UCSD-AML1 (cell line): ENCODE results near the gene IMP3.

Experiments used
- DNase-seq: peaks from one replicate; lab custom pipeline; 2025; ENCODE audit not compliant: unreplicated experiment; lab: John Stamatoyannopoulos, UW

Gene IMP3

DNA sequence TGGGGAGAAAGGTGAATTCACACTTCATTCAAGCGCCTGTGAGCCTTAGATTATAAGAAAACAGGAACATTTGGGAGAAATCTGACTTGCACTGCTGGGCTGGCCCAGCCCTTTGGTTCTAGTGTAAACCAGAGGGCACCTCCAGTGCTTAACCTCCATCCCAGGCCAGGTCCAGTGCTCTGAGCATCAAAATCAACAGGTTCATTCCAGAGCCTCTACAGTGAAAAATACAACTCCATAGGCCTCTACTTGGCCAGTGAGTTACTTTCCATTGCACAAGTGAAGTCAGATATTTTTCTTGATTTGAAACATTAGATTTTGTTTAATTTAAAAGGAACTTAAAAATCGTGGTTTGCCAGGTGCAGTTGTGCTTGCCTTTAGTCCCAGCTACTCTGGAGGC, 17.5 kb downstream of the IMP3 start:
- no peak for DNase-seq

DNA sequence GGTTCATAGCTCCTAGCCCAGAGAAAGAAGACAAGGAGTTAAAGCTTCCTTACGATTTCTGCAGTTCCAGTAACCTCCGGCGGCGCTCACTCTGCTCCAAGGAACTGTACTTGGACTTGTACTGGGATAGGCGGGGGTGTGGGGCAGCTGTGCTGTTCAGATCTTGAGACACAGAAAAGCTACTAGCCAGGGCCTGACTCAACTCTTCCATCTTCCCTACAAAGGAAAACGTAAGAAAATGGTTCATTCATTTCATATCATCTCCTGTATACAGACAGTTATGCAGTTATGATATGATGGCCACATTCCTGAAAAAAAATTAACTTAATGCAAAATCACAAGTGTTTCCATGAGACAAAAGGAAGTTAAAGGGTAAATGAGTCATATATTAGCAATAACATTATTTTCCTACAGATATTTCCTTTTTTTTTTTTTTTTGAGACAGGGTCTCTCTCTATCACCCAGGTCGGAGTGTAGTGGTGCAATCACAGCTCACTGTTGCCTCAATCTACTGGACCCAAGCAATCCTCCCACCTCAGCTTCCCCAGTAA, 19.1 kb downstream of the IMP3 start:
- peak; percentile 51 for DNase-seq

DNA sequence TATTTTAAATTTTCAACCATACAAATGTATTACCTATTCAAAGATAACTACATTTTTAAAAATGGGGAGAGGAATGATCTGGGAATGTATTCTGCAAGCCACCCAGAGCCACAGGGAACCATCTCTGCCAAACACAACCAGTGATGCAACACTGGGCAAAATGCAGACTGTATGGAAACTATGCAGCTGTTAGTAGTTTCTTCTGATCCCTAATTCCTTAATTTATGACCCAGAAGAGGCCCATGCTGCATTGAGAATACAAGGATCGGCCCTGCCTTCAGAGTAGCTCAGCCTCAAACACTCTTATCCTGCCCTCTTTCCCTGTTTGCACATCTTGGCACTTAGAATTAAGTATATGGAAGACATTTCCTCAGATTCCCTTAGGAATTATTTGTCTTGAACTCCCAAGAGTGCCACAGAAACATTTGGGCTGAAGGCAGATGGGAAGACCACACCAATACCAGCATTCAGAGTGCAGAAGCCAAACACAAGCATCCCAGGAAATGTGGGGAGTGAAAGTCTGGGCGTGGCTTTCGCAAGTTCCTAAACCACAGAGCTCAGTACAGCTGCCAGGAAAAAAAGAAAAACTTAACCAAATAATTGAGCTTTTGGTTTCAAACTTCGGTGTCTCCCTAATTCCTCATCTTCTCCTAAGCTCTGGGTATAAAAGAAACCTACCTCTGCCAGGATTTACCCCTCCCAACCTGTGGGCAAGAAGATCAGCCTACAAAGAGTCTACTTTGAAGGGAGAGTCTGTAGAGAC, 19.8 kb downstream of the IMP3 start:
- DNase-seq, result peak; percentile 36

DNA sequence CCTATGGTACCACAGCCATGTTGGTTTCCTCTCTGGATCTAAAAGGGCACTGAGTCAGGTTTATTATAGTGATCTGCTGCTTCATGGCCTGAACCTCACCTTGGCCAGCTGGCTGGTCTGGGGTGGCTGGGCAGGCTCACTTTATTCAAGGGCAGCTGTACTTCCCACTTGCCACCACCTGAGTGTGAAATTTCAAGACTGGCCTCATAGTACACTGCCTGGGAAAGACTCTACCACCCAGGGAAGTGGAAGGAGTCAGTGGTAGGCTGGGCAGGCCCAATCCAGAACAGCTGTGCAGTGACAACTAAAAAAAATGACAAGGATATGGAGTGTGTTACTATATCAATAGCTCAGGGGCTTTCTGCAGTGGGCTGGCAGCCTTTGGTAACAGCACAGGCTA, 23.3 kb downstream of the IMP3 start:
- DNase-seq, result no peak

DNA sequence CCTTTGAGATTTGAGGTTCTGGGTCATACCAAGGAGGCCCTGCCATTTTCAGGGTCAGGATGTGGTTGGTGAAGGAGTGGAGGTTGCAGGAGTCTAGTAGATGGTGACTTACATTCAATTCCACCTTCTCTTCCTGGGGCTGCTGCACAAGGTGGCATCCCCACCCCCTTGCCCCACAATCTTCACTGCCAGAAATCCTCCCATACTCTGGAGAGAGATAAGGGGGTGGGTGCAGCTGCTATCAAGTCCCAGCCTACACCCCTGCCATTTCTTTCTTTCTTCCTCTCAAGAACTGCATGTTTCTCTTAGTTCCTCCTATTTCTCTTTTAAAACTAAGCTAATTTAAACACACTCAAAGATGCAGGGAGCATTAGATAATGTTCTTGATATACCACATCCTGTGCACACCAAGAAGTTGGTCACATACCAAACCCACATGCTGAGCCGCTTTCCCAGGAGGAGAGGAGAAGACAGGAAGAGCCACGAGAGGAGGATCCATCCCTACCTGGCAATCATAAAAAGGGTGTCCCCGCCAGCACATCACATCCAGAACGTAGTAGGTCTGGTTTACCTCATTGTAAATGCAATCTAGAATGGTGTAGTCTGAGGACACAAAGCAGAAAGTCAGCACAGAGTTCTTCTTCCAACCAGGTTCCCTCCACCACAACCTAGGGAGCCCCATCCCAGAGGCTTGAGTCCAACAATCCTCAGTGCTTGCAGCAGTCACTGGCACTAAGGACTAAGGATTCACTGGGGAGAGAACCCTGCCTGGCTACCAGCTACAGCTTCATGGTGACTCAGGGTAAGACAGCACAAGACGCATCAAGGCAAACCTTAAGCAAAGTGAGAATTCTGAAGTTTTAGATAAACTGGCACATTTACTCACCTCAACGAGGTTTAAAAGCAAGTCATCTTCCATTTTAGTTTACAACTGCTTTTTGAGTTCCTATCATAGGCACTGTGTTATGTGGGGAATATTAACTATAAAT, 33.0 kb downstream of the IMP3 start:
- DNase-seq, result peak; percentile 56

DNA sequence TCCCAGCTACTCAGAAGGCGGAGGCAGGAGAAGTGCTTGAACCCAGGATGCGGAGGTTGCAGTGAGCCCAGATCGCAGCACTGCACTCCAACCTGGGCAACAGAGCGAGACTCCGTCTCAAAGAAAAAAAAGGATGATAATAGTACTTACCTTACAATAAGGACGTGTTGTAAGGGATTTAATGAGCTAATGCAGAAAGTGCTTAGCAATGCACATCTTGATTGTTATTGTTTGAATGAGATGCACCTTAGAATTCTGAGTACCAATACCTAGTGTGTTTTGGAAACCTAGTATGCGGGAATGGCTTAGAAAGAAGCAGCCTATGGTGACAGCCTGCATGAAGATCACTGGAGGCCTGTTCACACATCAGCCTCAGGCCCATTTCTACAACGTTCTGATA, 34.0 kb downstream of the IMP3 start:
- DNase-seq, result no peak

DNA sequence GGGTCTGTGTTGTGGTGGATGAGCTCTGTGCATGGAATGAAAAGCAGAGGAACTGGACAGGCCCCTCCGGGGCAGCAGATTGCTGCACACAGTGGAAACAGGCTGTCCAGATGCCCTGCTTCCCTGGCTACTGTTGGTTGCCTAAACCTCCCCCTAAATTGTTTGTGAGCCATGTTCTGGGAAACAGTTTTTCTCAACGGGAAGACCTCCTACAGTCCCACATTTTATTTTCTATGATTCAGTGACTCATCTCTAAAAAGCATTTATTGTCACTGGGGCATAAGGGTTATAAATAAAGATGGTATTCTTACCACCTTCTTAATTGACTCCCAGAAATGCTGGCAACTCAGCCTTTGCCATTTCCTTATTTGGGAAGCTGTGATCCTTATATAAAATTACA, 40.6 kb downstream of the IMP3 start:
- DNase-seq, result no peak

DNA sequence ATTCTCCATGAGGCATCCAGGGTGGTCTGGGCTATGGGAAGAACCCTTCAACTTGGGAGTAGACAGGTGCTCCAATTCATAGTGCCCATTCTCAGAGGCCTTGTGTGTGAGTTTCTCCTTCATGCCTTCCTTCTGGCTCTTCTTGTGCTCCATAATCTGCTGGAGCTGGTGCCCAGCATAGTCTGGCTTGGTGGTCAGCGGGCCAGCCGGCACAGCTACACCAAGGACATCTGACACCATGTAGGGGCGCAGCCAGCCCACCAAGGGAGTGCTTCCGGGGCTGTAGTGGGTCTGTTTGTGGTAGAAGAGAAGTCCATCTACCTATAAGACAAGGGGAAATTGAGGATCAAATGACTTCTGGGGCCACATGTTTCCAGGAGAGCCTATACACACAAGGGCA, 41.7 kb downstream of the IMP3 start:
- DNase-seq, result no peak

DNA sequence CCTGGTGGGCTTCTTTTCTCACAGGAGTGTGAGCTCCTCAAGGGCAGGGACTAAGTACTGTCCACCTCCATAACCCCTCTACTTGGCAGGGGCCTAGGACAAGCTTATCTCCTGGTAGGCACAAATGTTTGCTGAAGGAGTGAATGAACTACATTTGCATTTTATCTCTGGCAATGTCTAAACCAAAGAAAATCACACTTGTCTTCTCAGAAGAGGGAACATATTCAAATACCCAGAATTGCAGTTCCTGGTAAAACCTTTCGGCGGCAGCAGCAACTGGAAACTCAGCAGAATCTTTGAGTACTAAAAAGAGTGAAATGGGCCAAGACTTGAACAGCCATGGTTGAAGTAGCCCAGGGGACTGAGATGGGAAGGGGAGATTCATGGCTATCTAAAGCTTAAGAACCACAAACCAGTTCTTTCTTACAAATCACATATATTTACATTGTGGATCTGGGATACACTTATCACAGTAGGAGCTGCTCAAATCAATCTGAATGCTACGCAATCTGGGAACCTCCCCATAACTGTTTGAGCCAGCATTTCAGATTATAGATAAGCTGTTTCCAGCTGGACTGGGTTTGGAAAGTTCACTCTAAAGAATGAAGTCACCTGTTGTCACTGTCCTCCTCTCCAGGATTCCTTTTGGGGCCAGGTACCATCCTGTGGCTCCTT, 42.2 kb downstream of the IMP3 start:
- DNase-seq, result peak; percentile 31

DNA sequence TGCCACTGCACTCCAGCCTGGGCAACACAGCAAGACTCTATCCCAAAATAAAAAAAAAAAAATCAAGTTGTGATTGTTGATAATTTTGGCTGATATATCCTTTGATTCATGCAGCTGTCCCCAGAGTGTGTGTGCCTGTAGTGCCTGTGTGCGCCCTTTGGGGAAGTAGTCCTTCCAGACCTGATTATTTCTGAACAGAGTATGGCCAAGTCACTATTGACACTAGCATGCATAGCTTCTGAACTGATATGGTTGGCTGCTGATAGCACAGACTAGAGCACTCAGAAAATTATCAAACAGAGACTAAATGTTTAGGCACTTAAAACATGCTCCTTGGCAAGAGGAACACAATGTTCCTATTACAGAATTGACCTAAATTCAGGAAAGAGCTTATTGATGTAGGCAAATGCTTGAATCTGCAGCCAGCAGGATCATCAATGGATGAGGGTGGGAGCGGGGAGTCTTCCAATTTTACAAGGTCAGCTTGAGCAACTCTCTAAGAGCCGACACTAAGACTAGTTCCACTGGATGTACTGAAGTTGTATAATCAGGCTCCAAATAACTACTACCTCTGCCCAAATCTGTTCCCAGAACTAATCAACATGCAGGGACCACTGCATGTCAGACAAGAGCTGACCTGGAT, 43.2 kb downstream of the IMP3 start:
- DNase-seq, result no peak

DNA sequence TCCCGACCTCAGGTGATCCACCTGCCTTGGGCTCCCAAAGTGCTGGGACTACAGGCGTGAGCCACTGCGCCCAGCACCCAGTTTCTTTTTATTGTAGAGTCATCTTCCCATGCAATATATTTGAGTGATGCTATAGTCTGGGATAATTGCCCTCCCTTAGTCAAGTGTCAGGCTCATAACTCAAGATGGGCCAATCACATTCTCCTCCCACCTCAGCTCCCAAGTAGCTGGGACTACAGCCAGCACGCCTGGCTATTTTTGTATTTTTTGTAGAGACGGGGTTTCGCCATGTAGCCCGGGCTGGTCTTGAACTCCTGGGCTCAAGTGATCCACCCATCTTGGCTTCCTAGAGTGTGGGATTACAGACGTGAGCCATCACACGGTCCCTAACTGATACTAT, 45.7 kb downstream of the IMP3 start:
- DNase-seq, result no peak

DNA sequence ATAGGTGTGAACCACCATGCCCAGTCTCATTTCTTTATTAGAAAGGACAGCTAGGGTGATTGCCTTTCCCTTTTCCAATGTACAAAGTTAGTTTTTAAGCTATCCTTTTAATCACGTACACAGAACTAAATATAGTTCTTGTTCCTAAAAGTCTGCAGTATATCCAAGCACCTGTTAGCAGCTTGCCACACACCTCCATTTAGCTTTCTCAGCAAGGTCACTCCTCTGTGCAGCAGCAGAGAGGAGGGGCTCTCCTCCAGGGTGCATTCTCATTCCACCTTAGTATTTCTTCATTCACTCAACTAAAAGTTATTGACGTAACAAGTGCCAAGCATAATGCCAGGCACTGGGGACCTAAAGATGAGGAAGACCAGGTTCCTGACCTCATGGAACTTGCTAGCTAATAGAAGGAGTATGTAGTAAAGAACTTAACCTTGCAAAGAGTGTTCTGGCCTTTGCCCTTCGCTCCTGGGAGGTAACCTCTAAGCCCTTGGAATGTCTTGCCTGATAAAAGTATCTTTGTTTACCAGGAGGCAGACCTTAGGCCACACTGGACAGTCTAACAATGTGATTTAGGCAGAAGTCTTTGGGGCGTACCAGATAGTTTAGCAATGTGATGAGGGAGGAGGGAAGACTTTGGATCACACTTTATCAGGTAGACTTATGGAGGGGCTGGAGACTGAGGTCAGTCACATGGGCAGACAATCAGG, 48.2 kb downstream of the IMP3 start:
- DNase-seq, result no peak

DNA sequence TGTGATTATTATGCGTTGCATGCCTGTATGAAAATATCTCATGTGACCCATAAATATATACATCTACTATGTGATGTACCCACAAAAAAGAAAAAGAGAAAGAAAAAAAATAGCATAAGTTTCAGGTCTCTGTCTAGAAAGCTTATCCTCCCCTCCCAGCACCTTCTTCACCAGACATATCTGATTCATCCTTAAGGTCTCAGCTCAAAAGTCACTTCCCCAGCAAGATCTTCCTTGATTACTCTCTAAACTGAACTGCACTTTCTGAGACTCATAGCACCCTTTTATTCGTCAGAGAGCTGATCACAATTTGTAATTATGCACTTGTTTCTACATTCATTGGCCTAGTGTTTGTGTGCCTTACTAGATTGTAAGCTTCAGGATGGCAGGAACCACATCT, 49.8 kb downstream of the IMP3 start:
- DNase-seq, result no peak
